ENCODE data around the gene OOSP2. TPM values are rescaled to one million over a fixed set of nuclear protein-coding genes. Genes with fewer than 3 reads are reported as not detected.
A peak's percentile ranks its signal among the peaks of the same experiment; 100 is the strongest.

The OOSP2 gene
- total RNA-seq, 2 donors from 2014 or later = not detected

GRCh38 chr11:60085909-60086308, 45.7 kb downstream of the OOSP2 start:
- peaks cover 15% of the 10 kb centered on the region for H3K4me1 ChIP-seq
- H3K9me3 ChIP-seq = no peaks in the 10 kb centered on the region
- WGBS, 2 donors = 83 to 84% methylated on average over 2 of the region's 2 CpGs
- intact Hi-C loops (cut with DNase I) = no loop called here
- no peak overlapping the region for H3K4me3 ChIP-seq
- no peak for ATAC-seq
- H3K36me3 ChIP-seq (replicated peaks in 1 of 2; ENCODE audit: insufficient read depth in 1 of 2, low read depth in 2 of 2) = no peaks in the 10 kb centered on the region
- no peak for DNase-seq
- H3K27ac ChIP-seq = no peak overlapping the region
- TF ChIP-seq CTCF (IDR thresholded peaks at IDR 0.05) = no peak
- TF ChIP-seq POLR2A (IDR thresholded peaks at IDR 0.05) = no peak
- H3K27me3 ChIP-seq = no peaks in the 10 kb centered on the region

GRCh38 chr11:60087239-60087638, 47.0 kb downstream of the OOSP2 start:
- H3K27ac ChIP-seq = no peak overlapping the region
- H3K4me3 ChIP-seq = no peak overlapping the region
- ATAC-seq (peak; percentile 71), DNase-seq (peak in 2 of 4 donors; percentile 20 to 27)
- H3K36me3 ChIP-seq (replicated peaks in 1 of 2; ENCODE audit: insufficient read depth in 1 of 2, low read depth in 2 of 2) = no peaks in the 10 kb centered on the region
- TF ChIP-seq POLR2A (IDR thresholded peaks at IDR 0.05) (no peak), CTCF (IDR thresholded peaks at IDR 0.05) (no peak)
- peaks cover 15% of the 10 kb centered on the region for H3K4me1 ChIP-seq
- H3K27me3 ChIP-seq = no peaks in the 10 kb centered on the region
- intact Hi-C loops (cut with DNase I) = no loop called here
- 13 to 14% methylated on average over 1 of the region's 1 CpG for WGBS, 2 donors
- H3K9me3 ChIP-seq = no peaks in the 10 kb centered on the region

GRCh38 chr11:60088364-60088763, 48.2 kb downstream of the OOSP2 start, which contains the start of gene MS4A2:
TSS of gene MS4A2 (plus strand) at chr11:60088664. CDS start at chr11:60088766, 102 bp downstream.
- Histone ChIP-seq H3K27ac (no peak within 1 kb of the TSS), H3K36me3 (replicated peaks in 1 of 2; ENCODE audit: insufficient read depth in 1 of 2, low read depth in 2 of 2) (no peaks in the 10 kb centered on the region), H3K27me3 (no peaks in the 10 kb centered on the region), H3K9me3 (no peaks in the 10 kb centered on the region), H3K4me1 (peaks cover 15% of the 10 kb centered on the region), H3K4me3 (no peak within 1 kb of the TSS)
- intact Hi-C loops (cut with DNase I) = no loop called here
- 85% methylated on average over 1 of the region's 1 CpG for WGBS, 2 donors
- ATAC-seq (no peak), DNase-seq (no peak)
- TF ChIP-seq POLR2A (IDR thresholded peaks at IDR 0.05) (no peak), CTCF (IDR thresholded peaks at IDR 0.05) (no peak)

- 29 to 32% methylated on average over 4 of the region's 4 CpGs for WGBS, 2 donors
- no peak overlapping the region for H3K27ac ChIP-seq
- intact Hi-C loops (cut with DNase I) = no loop called here
These were observed 55.4 kb downstream of the OOSP2 start for GRCh38 chr11:60095477-60096120.

More at GRCh38 chr11:60095477-60096120, 55.4 kb downstream of the OOSP2 start:
- Histone ChIP-seq H3K36me3 (replicated peaks in 1 of 2; ENCODE audit: insufficient read depth in 1 of 2, low read depth in 2 of 2) (no peaks in the 10 kb centered on the region), H3K4me3 (no peak overlapping the region), H3K4me1 (peaks cover 18% of the 10 kb centered on the region), H3K9me3 (no peaks in the 10 kb centered on the region), H3K27me3 (no peaks in the 10 kb centered on the region)
- ATAC-seq (no peak), DNase-seq (no peak)
- TF ChIP-seq CTCF (IDR thresholded peaks at IDR 0.05) (no peak), POLR2A (IDR thresholded peaks at IDR 0.05) (no peak)

Data from body of pancreas (tissue), 4 donors.